ENCODE results near the gene MYPOP. TPM values are rescaled to one million over a fixed set of nuclear protein-coding genes. Genes with fewer than 3 reads are reported as not detected.

Gene MYPOP
- total and polyA plus RNA-seq, 2 donors, result 1.8 to 9.1 TPM

DNA sequence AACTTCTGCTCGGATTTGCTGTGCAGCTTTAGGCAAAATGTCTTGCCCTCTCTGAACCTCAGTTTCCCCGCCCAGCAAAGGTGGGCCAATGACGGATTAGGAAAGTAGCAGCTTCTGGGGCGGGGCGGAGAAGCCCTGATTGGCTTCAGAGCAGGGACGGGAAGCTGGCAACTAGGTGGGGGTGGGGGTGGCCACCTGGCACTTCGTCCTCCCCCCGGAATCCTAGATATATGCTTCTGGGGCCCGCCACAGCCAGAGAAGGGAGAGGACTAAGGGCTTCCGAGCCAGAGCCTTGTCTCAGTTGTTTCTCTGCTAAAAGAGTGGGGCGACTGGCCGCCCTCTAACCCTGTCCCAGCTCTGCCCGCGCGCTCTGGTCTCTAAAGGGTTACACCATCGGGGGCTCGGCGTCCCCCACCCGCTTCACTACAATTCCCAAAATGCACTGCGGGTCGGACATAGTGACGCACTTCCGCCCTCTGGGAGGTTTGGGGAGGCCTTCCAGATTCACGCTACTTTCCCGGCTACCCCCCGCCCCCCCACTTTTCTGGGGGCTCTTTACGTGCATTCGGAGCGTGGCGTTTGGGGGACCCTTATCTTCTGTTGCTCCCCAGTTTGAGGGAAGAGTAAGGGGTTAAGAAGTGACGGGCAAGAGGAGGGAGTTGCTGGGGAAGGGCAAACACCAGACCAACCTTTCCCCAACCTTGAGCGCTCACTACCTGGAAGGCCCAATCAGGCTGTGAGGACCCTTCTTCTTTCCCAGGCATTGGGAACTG lies 15.8 kb downstream of the MYPOP start:
- WGBS, result 3% methylated on average over 32 of the region's 32 CpGs
- peaks cover 0 to 2% of the 10 kb centered on the region in 2 donors for H3K27me3 ChIP-seq (ENCODE audit: control insufficient read depth in 2 of 2, insufficient read depth in 1 of 2, low read length in 1 of 2)
- no peaks in the 10 kb centered on the region for H3K9me3 ChIP-seq (ENCODE audit: control insufficient read depth in 2 of 2, insufficient read depth in 1 of 2, low read length in 1 of 2)
- peak; percentile 88 to 98 (median 93) for DNase-seq (ENCODE audit: low read depth in 6 of 9, low spot score in 9 of 9)
- peaks cover 12 to 43% of the 10 kb centered on the region in 2 donors for H3K4me1 ChIP-seq (ENCODE audit: control insufficient read depth in 2 of 2, insufficient read depth in 2 of 2, low read length in 2 of 2)
- peak overlapping the region; percentile 76 to 96 for H3K4me3 ChIP-seq (ENCODE audit: low read length in 2 of 2)
- peaks cover 0 to 21% of the 10 kb centered on the region in 2 donors for H3K36me3 ChIP-seq (ENCODE audit: control insufficient read depth in 2 of 2, insufficient read depth in 2 of 2, low read length in 1 of 2)
- peak overlapping the region; percentile 97 to 99 for H3K27ac ChIP-seq (ENCODE audit: low read depth in 1 of 2, low read length in 1 of 2)

GRCh38 chr19:45885556-45886426 lies 16.6 kb downstream of the MYPOP start, which contains the start of gene IRF2BP1:
TSS of gene IRF2BP1 (minus strand) at chr19:45886141. CDS start at chr19:45885774, 367 bp downstream.
- under 1% methylated on average over 107 of the region's 107 CpGs for WGBS
- peaks cover 0 to 5% of the 10 kb centered on the region in 2 donors for H3K27me3 ChIP-seq (ENCODE audit: control insufficient read depth in 2 of 2, insufficient read depth in 1 of 2, low read length in 1 of 2)
- H3K9me3 ChIP-seq (ENCODE audit: control insufficient read depth in 2 of 2, insufficient read depth in 1 of 2, low read length in 1 of 2), result no peaks in the 10 kb centered on the region
- H3K4me1 ChIP-seq (ENCODE audit: control insufficient read depth in 2 of 2, insufficient read depth in 2 of 2, low read length in 2 of 2), result peaks cover 12 to 43% of the 10 kb centered on the region in 2 donors
- peaks cover 0 to 16% of the 10 kb centered on the region in 2 donors for H3K36me3 ChIP-seq (ENCODE audit: control insufficient read depth in 2 of 2, insufficient read depth in 2 of 2, low read length in 1 of 2)
- peak; percentile 83 to 98 (median 90) for DNase-seq (ENCODE audit: low read depth in 6 of 9, low spot score in 9 of 9)
- H3K27ac ChIP-seq (ENCODE audit: low read depth in 1 of 2, low read length in 1 of 2), result peak within 1 kb of the TSS; percentile 97 to 99
- peak within 1 kb of the TSS; percentile 76 to 96 for H3K4me3 ChIP-seq (ENCODE audit: low read length in 2 of 2)

GRCh38 chr19:45884682-45885555 lies 17.5 kb downstream of the MYPOP start:
- Histone ChIP-seq H3K9me3 (ENCODE audit: control insufficient read depth in 2 of 2, insufficient read depth in 1 of 2, low read length in 1 of 2) (no peaks in the 10 kb centered on the region), H3K36me3 (ENCODE audit: control insufficient read depth in 2 of 2, insufficient read depth in 2 of 2, low read length in 1 of 2) (peaks cover 0 to 10% of the 10 kb centered on the region in 2 donors), H3K27ac (ENCODE audit: low read depth in 1 of 2, low read length in 1 of 2) (no peak overlapping the region), H3K27me3 (ENCODE audit: control insufficient read depth in 2 of 2, insufficient read depth in 1 of 2, low read length in 1 of 2) (peaks cover 0 to 5% of the 10 kb centered on the region in 2 donors), H3K4me3 (ENCODE audit: low read length in 2 of 2) (peak overlapping the region; percentile 76 to 96), H3K4me1 (ENCODE audit: control insufficient read depth in 2 of 2, insufficient read depth in 2 of 2, low read length in 2 of 2) (peaks cover 12 to 43% of the 10 kb centered on the region in 2 donors)
- peak in 1 of 9 donors; percentile 20 for DNase-seq (ENCODE audit: low read depth in 6 of 9, low spot score in 9 of 9)
- WGBS, result 77% methylated on average over 72 of the region's 72 CpGs

DNA sequence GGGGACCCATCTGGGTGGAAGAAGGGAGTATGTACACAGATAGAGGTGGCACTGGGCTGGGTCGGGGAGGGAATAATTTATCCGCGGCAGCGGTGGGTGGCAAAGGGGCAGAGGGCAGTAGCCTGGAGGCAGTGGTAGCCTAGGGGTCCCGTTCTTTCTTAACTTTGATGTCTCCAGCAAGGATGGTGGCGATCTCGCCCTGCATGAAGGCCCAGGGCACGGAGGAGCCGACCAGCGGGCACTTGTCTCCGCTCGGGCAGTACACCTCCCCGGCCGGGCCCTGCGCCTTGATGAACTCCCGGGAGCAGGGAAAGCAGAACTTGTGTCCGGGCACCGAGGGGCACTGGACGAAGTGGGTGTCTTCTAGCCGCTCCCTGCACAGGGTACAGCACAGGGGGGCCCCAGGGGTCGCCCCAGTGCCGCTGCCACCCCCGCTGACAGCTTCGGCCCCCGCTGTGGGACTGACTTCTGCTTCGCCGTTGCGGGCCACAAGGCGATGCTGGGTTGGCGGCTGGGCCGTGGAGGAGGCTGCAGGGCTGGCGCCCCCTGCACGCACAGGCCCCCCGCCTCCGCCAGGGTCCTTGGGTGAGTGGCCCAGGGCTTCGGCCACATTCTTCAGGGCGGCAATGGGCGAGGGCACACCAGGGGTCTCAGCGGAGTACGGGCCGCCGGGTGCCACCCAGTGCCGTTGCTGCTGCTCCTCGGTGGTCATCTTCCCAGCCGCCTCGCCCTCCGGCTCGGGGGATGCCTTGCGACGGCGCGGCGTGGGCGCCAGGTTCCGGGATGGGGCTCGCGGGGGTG lies 18.3 kb downstream of the MYPOP start:
- no peak for DNase-seq (ENCODE audit: low read depth in 6 of 9, low spot score in 9 of 9)
- 96% methylated on average over 57 of the region's 57 CpGs for WGBS
- Histone ChIP-seq H3K4me1 (ENCODE audit: control insufficient read depth in 2 of 2, insufficient read depth in 2 of 2, low read length in 2 of 2) (peaks cover 12 to 43% of the 10 kb centered on the region in 2 donors), H3K27me3 (ENCODE audit: control insufficient read depth in 2 of 2, insufficient read depth in 1 of 2, low read length in 1 of 2) (peaks cover 0 to 7% of the 10 kb centered on the region in 2 donors), H3K36me3 (ENCODE audit: control insufficient read depth in 2 of 2, insufficient read depth in 2 of 2, low read length in 1 of 2) (peaks cover 0 to 9% of the 10 kb centered on the region in 2 donors), H3K9me3 (ENCODE audit: control insufficient read depth in 2 of 2, insufficient read depth in 1 of 2, low read length in 1 of 2) (no peaks in the 10 kb centered on the region), H3K27ac (ENCODE audit: low read depth in 1 of 2, low read length in 1 of 2) (no peak overlapping the region), H3K4me3 (ENCODE audit: low read length in 2 of 2) (no peak overlapping the region)

GRCh38 chr19:45883586-45883880 lies 18.9 kb downstream of the MYPOP start:
- Histone ChIP-seq H3K27me3 (ENCODE audit: control insufficient read depth in 2 of 2, insufficient read depth in 1 of 2, low read length in 1 of 2) (peaks cover 0 to 10% of the 10 kb centered on the region in 2 donors), H3K36me3 (ENCODE audit: control insufficient read depth in 2 of 2, insufficient read depth in 2 of 2, low read length in 1 of 2) (peaks cover 0 to 9% of the 10 kb centered on the region in 2 donors), H3K4me3 (ENCODE audit: low read length in 2 of 2) (no peak overlapping the region), H3K9me3 (ENCODE audit: control insufficient read depth in 2 of 2, insufficient read depth in 1 of 2, low read length in 1 of 2) (no peaks in the 10 kb centered on the region), H3K27ac (ENCODE audit: low read depth in 1 of 2, low read length in 1 of 2) (no peak overlapping the region), H3K4me1 (ENCODE audit: control insufficient read depth in 2 of 2, insufficient read depth in 2 of 2, low read length in 2 of 2) (peaks cover 12 to 43% of the 10 kb centered on the region in 2 donors)
- 29% methylated on average over 5 of the region's 5 CpGs for WGBS
- DNase-seq (ENCODE audit: low read depth in 6 of 9, low spot score in 9 of 9), result no peak

- peak overlapping the region in 1 of 2 donors; percentile 35 for H3K4me3 ChIP-seq (ENCODE audit: low read length in 2 of 2)
- DNase-seq (ENCODE audit: low read depth in 6 of 9, low spot score in 9 of 9), result peak in 7 of 9 donors; percentile 55 to 88 (median 77)
- peaks cover 12 to 43% of the 10 kb centered on the region in 2 donors for H3K4me1 ChIP-seq (ENCODE audit: control insufficient read depth in 2 of 2, insufficient read depth in 2 of 2, low read length in 2 of 2)
- H3K36me3 ChIP-seq (ENCODE audit: control insufficient read depth in 2 of 2, insufficient read depth in 2 of 2, low read length in 1 of 2), result peaks cover 0 to 9% of the 10 kb centered on the region in 2 donors
- no peak overlapping the region for H3K27ac ChIP-seq (ENCODE audit: low read depth in 1 of 2, low read length in 1 of 2)
- peaks cover 0 to 12% of the 10 kb centered on the region in 2 donors for H3K27me3 ChIP-seq (ENCODE audit: control insufficient read depth in 2 of 2, insufficient read depth in 1 of 2, low read length in 1 of 2)
- no peaks in the 10 kb centered on the region for H3K9me3 ChIP-seq (ENCODE audit: control insufficient read depth in 2 of 2, insufficient read depth in 1 of 2, low read length in 1 of 2)
- WGBS, result 45% methylated on average over 47 of the region's 47 CpGs
These were observed 19.5 kb downstream of the MYPOP start for GRCh38 chr19:45882652-45883585.

GRCh38 chr19:45881909-45882528 lies 20.4 kb downstream of the MYPOP start:
- Histone ChIP-seq H3K9me3 (ENCODE audit: control insufficient read depth in 2 of 2, insufficient read depth in 1 of 2, low read length in 1 of 2) (no peaks in the 10 kb centered on the region), H3K4me1 (ENCODE audit: control insufficient read depth in 2 of 2, insufficient read depth in 2 of 2, low read length in 2 of 2) (peaks cover 12 to 42% of the 10 kb centered on the region in 2 donors), H3K27me3 (ENCODE audit: control insufficient read depth in 2 of 2, insufficient read depth in 1 of 2, low read length in 1 of 2) (peaks cover 0 to 21% of the 10 kb centered on the region in 2 donors), H3K27ac (ENCODE audit: low read depth in 1 of 2, low read length in 1 of 2) (no peak overlapping the region), H3K36me3 (ENCODE audit: control insufficient read depth in 2 of 2, insufficient read depth in 2 of 2, low read length in 1 of 2) (peaks cover 0 to 9% of the 10 kb centered on the region in 2 donors), H3K4me3 (ENCODE audit: low read length in 2 of 2) (no peak overlapping the region)
- no peak for DNase-seq (ENCODE audit: low read depth in 6 of 9, low spot score in 9 of 9)
- WGBS, result 66% methylated on average over 4 of the region's 4 CpGs
